GM18526 (cell line): Measurements from ENCODE around the gene PSG7.
"Not testable (repeated sequence)": the region's sequence is repeated elsewhere in the genome, so short reads cannot be mapped to it uniquely, and the experiment has no call there.

Source experiments
- POLR2A ChIP-seq: IDR thresholded peaks from 3 replicates; pipeline ENCODE4 v1.6.1; 2011; ENCODE audit not compliant: insufficient read length; ENCODE audit errors: extremely low read depth

PSG7 gene

GRCh38 chr19:42937107-42937506, at the start of gene PSG7:
TSS of gene PSG7 (minus strand) at chr19:42937207. CDS start at chr19:42937076, 131 bp downstream.
- not testable (repeated sequence) for TF ChIP-seq POLR2A

DNA sequence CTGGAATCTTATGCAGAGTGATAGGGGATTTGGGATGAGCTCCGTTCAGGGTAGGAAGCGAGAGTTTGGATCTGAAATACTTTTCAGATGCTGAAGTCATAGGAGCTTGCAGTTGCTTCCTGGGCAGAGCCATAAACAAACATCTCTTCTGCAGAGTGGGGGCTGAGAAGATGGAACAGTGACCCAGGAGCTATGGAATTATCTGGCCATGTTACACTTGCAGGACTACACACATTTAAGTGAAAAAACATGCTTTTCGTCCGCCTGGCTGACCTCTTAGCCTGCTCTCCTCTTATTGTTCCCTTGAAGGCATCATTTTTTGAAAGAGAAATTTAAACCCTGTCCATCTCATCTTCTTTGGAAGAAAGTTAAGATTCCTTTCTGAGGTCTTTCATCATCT, 48.6 kb upstream of the PSG7 start:
- TF ChIP-seq POLR2A, result no peak

DNA sequence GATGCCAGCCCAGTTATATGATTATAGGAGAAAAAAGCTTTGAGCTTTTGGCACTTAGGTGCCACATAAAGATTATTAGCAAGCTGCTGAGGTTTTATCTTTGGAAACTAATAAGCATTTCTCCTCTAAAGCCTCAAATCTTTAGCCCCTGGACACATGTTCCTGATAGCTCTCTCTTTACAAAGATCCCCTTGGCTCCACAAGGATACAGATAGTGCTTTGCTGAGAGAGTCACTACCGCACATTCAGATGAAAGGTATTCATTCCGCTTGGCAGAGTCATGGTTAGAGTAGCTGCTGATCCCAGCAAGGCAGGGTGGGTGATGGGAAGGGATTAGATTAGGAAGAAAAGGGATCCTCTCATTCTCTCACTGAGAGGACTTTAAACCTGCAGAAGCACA, 28.2 kb upstream of the PSG7 start:
- no peak for TF ChIP-seq POLR2A

- TF ChIP-seq POLR2A, result no peak
These were observed 24.1 kb upstream of the PSG7 start for GRCh38 chr19:42961119-42961518.

- TF ChIP-seq POLR2A, result no peak
These were observed 5.3 kb upstream of the PSG7 start for GRCh38 chr19:42942187-42942789.

DNA sequence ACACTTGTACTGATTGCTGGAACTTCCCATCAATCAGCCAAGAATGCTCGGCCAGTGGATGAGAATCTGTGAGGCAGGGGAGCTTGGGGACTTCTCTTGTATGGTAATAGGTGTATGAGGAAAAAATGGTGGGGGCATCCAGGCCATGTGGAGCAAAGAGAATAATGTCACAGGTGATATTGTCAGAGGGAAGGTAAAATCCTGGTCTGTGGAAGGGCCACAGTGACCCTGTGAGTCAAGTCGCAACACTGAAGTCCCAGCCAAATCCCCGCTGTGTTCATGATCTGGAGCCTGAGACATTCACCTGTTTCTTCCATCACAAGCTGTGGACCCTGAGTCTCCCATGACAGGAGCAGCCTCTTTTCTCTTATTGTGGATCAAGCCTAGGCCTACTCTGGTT, 8.1 kb downstream of the PSG7 start:
- no peak for TF ChIP-seq POLR2A

GRCh38 chr19:42926781-42927180, 10.2 kb downstream of the PSG7 start:
- TF ChIP-seq POLR2A, result no peak

- no peak for TF ChIP-seq POLR2A
These were observed 17.3 kb downstream of the PSG7 start for GRCh38 chr19:42919757-42920079.

GRCh38 chr19:42917634-42918033, 19.4 kb downstream of the PSG7 start, which contains the start of gene PSG6:
TSS of gene PSG6 (minus strand) at chr19:42917894. CDS start at chr19:42917792, 102 bp downstream.
- TF ChIP-seq POLR2A, result not testable (repeated sequence)

GRCh38 chr19:42879613-42880012, 57.4 kb downstream of the PSG7 start, which contains the start of gene PSG1:
TSS of gene PSG1 (minus strand) at chr19:42879713. CDS start at chr19:42879581, 132 bp downstream.
- TF ChIP-seq POLR2A, result no peak
